Adrenal gland (tissue), 5 donors: ENCODE results near the gene VTN.

Experiments
- POLR2A ChIP-seq, 2 donors: fragments of 450-650 bp; IDR thresholded peaks; one replicate each; pipeline ENCODE4 v1.6.1; 2017; ENCODE audit warnings: antibody characterized with exemption in 2 of 2, mild to moderate bottlenecking in 2 of 2, moderate library complexity in 1 of 2
- TF ChIP-seq, protein P1 (sequence below), 6 experiments: fragments of 450-650 bp in 4 of 6; fragments of 200-600 bp in 2 of 6; sonication (generic) in 1 of 6; IDR thresholded peaks; 1 replicate in 5 of 6; 2 replicates in 1 of 6; pipeline versions ENCODE4 v1.5.1 to v1.8.0; 2016 to 2021; ENCODE audit warnings: antibody characterized with exemption in 6 of 6, mild to moderate bottlenecking in 2 of 6, moderate library complexity in 1 of 6
- donor health status: DM: no; HTN: no; CAD: no.

DNA sequence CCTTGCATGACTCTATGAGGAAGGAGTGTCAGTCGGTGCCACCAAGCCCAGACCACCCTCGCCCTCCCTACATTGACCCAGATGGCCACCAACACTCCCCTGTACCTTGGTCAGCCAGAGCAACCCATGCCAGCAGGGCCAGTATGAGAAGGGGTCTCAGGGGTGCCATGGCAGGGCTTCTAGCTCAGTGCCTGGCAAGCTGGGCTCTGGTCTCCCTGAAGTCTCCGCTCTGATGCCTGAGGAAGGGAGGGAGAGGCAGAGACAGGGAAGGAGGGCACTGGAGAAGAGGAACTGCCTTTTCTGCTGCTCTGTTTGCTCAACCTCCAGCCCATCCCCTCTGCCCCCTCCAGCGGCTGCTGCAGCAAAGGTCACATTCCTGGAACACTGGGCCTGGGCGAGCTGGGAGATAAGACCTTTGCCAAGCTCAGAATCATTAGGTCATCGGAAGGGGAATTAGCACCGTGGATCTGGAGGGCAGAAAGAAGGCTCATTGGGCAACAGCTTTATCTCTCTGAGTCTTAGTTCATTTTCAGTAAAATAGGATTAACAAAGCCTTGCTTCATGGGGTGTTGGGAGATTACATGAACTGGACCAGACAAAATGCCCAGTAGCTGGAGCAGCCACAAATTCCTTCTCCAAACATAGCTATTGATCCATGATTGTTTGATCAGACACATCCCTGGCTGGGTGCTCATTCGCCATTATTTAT is at the start of gene VTN:
- TF ChIP-seq, protein P1, sequence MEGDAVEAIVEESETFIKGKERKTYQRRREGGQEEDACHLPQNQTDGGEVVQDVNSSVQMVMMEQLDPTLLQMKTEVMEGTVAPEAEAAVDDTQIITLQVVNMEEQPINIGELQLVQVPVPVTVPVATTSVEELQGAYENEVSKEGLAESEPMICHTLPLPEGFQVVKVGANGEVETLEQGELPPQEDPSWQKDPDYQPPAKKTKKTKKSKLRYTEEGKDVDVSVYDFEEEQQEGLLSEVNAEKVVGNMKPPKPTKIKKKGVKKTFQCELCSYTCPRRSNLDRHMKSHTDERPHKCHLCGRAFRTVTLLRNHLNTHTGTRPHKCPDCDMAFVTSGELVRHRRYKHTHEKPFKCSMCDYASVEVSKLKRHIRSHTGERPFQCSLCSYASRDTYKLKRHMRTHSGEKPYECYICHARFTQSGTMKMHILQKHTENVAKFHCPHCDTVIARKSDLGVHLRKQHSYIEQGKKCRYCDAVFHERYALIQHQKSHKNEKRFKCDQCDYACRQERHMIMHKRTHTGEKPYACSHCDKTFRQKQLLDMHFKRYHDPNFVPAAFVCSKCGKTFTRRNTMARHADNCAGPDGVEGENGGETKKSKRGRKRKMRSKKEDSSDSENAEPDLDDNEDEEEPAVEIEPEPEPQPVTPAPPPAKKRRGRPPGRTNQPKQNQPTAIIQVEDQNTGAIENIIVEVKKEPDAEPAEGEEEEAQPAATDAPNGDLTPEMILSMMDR (IDR thresholded peaks at IDR 0.05) = peak in 2 of 6 experiments; percentile 6 to 20
- peak in 1 of 2 donors; percentile 63 for TF ChIP-seq POLR2A (IDR thresholded peaks at IDR 0.05)
